NK-92 (cell line): ENCODE data around the gene TRPM8.
"Not testable (repeated sequence)": the region's sequence is repeated elsewhere in the genome, so short reads cannot be mapped to it uniquely, and the experiment has no call there.

Experiments used
- DNase-seq: peaks from one replicate; lab custom pipeline; 2025; ENCODE audit not compliant: unreplicated experiment; lab: John Stamatoyannopoulos, UW

Gene TRPM8

DNA sequence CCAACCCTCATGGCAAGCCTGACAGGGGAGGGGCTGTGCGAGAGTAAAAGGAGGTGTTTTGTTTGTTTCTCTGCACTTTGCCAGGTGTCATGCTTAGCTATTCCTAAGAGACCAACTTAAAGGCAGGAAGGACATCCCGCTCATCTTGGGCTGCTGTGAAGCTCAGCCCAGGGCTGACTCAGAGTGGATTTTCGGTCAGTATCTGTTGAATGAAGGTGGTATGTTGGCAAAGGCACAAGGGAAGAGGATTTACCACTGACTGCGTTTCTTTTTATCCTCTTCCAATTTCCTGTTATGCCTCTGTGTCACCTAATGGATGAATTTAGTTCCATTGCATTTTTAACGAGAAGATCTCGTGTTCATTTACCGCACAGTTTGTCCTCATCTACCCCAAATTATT, 18.9 kb downstream of the TRPM8 start:
- no peak for DNase-seq

DNA sequence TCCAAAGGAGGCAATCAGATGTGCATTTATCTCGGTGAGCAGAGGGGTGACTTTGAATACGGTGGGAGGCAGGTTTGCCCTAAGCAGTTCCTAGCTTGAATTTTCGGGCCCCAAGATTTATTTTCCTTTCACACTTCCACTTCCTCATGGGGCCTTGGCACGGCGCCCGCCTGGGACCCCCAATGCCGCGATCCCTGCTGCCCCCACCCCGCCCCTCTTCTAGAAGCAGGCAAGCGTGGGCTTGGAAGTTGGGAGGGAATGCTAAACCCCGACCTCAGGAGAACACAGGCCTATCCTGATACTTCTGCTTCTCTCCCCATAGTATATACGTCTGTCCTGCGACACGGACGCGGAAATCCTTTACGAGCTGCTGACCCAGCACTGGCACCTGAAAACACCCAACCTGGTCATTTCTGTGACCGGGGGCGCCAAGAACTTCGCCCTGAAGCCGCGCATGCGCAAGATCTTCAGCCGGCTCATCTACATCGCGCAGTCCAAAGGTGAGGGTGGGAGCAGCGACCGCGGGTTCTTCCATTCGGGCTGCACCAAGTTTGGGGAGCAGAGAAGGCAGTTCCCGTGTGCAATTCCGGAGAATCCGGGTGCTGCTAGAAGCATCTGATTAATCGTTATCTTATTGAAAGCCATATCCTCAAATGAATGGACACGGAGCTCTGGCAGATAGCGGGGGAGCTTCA, 21.6 kb downstream of the TRPM8 start:
- no peak for DNase-seq

DNA sequence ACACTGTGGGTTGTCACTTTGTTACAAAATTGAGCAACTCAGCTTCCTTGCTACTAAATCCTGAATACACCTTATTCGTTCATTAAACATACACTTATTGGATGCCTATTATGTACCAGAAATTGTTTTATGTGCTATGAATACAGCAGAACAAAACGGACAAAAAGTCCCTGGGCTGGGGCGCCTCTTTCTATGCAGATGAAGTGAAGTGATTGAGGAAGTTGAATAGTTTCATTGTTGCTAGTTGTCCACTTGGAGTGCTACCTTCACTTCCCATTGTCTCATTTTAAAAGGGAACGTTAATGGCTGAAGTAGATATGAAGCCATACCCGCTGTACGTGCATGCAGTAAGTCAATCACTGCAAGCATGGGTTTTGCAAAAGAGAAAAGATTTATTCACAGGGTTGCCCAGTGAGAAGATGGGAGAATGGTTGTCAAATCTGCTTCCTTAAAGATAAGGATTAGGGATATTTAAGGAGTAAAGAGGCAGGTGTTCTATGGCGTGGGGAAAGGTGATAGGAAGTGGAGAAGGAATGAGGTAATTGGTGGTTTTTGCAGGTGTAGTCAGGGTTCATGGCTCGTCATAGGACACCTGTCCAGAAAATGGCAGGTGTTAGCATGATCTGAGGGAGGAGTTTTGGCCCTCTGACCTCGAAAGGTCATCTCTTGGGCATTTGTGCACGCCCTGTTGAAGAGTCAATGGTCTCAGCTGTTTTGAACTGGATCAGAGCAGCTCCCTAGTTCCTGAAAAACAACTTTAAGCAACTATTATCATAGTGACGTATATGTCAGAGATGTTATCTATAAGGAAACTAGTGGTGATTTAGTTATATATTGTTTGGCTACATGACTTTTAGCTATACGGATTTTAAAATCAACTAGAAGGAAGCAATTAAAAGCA, 23.5 kb downstream of the TRPM8 start:
- DNase-seq = no peak

DNA sequence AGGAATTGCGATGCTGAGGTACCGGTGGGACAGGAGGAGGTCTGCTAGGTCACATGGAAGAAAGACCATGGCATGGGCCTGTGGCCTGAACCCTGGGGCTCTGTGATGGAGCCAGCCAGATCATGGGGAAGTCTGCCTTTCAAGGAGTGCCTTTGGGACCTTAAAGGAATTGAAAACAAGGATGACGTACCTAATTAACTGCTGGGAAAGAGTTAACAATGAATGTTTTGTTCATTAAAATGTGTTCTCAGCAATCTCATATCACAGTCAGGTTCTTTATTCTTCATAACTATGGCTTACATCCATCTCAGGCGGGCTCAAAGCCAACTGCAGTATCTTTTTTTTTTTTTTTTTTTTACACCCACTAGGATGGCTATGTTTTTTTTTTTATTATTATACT, 25.6 kb downstream of the TRPM8 start:
- DNase-seq = no peak

DNA sequence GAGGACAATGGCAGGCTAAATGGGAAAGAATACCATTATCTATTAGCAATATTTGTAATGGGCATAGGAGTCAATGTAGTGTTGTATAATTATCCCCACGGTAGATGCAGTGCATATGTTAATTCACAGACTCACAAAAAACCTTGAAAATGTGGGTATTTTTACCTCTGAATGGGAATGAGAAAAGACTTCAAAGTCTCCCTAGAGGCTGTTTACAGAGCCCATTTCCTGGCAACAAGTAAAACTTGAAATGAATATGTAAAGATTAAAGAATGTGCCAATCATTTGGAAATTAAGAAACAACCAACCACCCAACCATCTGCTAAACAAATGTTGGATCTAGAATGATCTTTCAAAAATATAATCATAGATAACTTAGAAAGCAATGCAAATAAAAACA, 27.1 kb downstream of the TRPM8 start:
- no peak for DNase-seq

- DNase-seq = no peak
Observed at GRCh38 chr2:233944722-233945121, 27.5 kb downstream of the TRPM8 start.

DNA sequence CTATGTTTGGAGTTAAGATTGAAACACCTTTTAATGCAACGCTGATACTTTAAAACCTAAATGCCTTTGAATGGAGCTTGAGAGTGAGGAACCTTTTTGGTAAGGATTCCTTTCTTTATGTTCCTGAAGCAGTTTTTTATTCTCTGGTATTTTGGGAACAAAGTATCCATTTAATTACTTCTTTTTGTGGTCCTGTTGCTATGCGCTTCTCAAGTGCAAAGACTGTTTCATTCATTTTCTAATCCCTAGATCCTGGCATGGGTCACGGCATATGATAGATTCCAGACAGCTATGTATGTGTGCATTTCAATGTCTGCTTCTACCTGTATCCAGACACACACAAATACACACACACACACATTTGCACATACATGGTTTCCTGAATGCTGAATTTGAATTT, 28.0 kb downstream of the TRPM8 start:
- no peak for DNase-seq

- DNase-seq = no peak
Observed at GRCh38 chr2:233950078-233950825, 33.1 kb downstream of the TRPM8 start.

- DNase-seq = no peak
Observed at GRCh38 chr2:233952335-233952734, 35.2 kb downstream of the TRPM8 start.

GRCh38 chr2:233953087-233953801, 36.1 kb downstream of the TRPM8 start:
- DNase-seq = no peak

DNA sequence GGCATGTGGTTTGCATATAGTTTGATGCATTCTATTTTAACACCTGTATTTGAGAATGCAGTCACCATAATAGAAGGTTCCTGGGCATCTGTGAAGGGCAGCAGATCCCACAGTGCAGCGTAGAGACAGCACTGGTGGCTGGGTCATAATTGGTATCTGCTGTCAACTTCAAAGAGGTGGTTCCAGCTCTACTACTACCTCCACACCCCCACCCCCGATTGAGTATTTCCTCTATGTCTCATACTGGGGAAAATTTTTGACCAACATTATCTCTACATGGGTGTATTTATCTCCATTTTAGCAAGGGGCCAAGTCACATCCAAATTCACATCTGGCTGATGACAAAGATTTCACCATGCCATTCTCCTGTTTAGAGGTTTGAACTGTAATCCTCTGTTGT, 43.0 kb downstream of the TRPM8 start:
- no peak for DNase-seq

GRCh38 chr2:233961905-233962304, 44.7 kb downstream of the TRPM8 start:
- no peak for DNase-seq

- DNase-seq = no peak
Observed at GRCh38 chr2:233964581-233964980, 47.4 kb downstream of the TRPM8 start.

DNA sequence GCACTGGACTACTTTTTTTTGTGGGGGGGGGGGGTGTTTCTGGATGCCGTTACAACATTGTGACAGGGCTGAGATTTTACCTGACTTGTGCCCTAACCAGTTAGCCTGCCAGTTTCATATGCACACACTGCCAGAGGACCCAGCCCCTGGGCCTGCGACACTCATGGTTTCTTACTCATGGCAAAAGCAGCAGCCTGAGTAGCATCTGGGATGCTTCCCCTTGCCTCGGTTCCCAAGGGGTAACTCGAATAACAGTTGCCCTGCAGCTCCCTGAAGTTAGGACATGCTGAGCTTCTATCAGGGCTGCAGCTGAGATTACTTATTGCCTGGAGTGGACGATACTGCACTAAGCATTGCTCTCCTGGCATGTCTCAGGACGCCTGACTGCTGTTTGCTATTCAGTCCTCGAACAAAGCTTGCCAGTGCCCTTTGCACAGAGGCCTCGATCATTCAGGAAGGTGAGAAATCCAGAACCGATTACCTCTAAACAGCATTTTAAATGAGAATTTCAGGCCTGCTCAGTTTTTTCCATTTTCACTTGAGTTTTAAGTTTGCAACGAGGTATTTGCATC, 47.9 kb downstream of the TRPM8 start:
- DNase-seq = no peak

- not testable (repeated sequence) for DNase-seq
Observed at GRCh38 chr2:233965646-233966045, 48.5 kb downstream of the TRPM8 start.

- no peak for DNase-seq
Observed at GRCh38 chr2:233966388-233966787, 49.2 kb downstream of the TRPM8 start.

DNA sequence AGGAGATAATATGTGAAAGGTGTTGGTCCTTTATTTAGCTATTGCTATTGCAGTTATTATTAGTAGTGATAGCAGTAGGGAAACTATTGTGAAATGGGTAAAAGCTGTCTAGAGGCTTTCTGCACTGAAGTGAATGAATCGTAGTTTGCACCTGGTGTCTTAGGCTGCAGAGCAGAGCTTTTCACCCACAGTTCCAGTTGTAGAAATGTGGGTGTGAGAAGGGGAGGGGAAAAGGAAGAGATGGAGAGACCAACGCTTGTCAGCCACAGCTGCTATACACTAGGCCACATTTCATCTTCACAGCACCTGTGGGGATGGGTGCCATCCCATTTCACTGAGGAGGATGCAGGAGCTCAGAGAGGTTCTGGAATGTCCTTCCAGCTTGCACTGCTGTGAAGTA, 50.0 kb downstream of the TRPM8 start:
- DNase-seq = no peak

- no peak for DNase-seq
Observed at GRCh38 chr2:233968556-233968955, 51.4 kb downstream of the TRPM8 start.

DNA sequence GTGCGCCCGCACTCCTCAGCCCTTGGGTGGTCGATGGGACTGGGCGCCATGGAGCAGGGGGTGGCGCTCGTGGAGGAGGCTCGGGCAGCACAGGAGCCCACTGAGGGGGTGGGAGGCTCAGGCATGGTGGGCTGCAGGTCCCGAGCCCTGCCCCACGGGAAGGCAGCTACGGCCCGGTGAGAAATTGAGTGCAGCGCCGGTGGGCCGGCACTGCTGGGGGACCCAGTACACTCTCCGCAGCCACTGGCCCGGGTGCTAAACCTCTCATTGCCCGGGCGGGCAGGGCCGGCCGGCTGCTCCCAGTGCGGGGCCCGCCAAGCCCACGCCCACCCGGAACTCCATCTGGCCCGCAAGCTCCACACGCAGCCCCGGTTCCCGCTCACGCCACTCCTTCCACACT, 55.3 kb downstream of the TRPM8 start:
- DNase-seq = not testable (repeated sequence)

GRCh38 chr2:233972941-233973575, 55.9 kb downstream of the TRPM8 start:
- DNase-seq = no peak
